Endothelial cell of hepatic sinusoid (primary cell): ENCODE measurements around the gene ACTL10.
"Not testable (repeated sequence)": the region's sequence is repeated elsewhere in the genome, so short reads cannot be mapped to it uniquely, and the experiment has no call there.

Experiments
- in situ Hi-C: cut with HindIII; loops from 2 replicates; pipeline ENCODE4 v1.10.0; 2017; ENCODE audit warnings: low sequenced_read_pairs

The ACTL10 gene

GRCh38 chr20:33666293-33667244 is at the start of gene ACTL10:
ACTL10 (plus strand) TSS chr20:33666943; CDS start chr20:33667498, 555 bp downstream.
- in situ Hi-C loops, result no loop called here

DNA sequence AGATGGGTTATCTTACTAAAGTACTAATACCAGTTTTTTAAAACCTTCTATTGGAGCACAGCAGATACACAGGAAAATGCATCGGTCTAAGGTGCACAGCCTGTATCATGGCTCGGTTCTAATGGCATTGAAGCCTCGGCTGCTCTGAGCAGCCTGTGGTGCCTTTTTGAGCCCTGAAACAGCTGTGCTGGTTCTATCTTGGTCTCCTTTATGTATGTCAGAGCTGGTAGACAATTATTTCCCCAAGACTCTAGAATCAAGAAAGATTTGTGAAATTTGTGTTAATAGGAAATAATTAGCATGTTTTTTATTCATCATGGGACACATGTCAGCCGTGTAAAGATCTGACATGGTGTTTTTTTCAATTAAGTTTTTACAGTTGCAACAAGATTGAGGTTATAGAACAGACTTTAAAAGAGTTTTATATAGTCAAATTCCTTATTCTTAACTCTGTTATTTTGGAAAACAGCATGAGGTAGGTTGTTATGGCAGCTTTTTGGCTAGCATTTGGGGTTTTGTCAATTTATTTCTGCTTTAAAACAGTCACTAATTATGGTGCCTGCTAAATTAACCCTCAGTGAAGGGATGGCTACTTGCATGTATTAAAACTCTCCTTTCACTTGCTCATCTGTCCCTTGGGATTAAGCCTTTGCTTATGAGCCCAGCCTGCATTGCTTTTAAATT is 44.9 kb upstream of the ACTL10 start:
- in situ Hi-C loops, result no loop called here

DNA sequence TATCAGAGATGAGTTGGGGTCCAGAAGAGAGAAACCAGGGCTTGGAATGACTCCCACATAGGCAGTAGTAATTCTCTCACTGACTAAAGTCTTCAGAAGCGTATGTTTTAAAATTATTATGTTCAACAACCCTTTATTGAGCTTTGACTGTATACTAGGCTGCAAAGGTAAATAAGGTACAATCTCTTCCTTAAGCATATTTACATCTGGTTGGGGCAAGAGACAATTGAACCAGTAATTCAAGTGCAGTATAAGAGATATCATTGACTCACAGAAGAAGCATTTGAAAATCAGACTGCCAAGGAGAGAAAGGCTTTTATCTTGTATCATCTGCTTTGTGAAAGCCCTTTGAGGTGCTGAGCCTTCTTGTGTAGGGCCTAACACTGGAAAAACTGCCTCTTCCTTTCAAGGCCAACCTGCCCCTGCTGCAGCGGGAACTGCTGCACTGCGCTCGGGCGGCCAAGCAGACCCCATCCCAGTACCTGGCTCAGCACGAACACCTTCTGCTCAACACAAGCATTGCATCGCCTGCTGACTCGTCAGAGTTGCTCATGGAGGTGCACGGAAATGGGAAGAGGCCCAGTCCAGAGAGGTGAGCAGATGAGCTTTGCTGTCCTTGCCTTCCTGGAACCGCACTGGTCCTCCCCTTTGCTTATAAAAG is 43.9 kb upstream of the ACTL10 start:
- in situ Hi-C loops, result no loop called here

DNA sequence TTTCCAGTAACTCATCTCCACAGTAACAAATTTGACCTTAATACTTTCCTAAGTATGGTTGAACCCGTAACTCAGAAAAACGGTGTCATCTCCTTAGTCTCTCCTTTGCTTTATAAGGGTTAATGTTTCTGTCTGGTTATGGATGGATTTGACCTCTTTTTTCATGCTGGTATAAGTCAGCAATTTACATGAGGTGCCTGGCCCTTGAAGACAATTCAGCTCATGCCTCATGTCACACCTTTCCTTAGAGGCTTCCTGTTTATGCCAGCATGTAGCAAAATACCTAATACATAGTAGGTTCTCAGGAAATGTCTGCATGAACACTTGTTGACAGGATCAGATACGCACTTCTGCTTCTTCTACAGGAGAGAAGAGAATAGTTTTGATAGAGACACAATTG is 42.3 kb upstream of the ACTL10 start:
- in situ Hi-C loops, result no loop called here

- in situ Hi-C loops, result no loop called here
Observed at GRCh38 chr20:33626190-33626589, 40.6 kb upstream of the ACTL10 start.

GRCh38 chr20:33627577-33628216 is 39.0 kb upstream of the ACTL10 start:
- in situ Hi-C loops, result no loop called here

DNA sequence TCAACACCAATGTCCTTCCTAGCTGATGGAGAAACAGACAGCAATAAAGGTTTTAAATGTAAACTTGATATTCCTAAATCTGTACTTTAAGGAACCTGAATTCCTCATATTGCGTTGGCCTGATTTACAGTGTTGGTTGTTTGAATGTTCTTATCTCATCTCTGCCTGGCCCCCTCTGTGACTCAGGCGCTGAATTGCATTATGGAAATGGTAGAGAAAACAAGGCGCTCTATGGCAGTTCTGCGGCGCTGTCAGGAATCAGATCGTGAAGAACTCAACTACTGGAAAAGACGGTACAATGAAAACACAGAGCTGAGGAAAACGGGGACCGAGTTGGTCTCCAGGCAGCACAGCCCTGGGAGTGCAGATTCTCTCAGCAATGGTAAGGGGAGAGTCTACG is 37.2 kb upstream of the ACTL10 start:
- in situ Hi-C loops, result no loop called here

GRCh38 chr20:33629979-33630378 is 36.8 kb upstream of the ACTL10 start:
- in situ Hi-C loops, result no loop called here

DNA sequence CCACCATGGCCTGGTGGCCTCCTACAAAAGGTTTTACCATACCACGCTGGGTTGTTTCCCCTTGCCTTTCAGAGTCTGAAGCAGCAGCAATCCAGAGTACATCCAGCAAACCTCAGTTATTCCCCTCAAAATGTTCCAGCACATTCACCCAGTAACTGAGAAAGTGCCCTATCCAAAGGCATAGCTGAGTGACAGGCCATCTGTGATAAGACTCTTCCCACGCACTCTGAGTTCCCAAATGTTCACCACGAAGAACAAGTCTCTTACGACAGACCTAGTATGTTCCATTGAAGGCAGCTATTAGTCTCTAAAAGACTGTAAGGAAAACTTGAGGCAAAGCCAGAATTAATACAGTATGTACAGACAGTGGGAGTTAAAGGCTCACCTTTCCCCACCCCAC is 36.2 kb upstream of the ACTL10 start:
- in situ Hi-C loops, result no loop called here

- in situ Hi-C loops, result not testable (repeated sequence)
Observed at GRCh38 chr20:33631910-33632309, 34.8 kb upstream of the ACTL10 start.

- in situ Hi-C loops, result no loop called here
Observed at GRCh38 chr20:33635341-33635740, 31.4 kb upstream of the ACTL10 start.

DNA sequence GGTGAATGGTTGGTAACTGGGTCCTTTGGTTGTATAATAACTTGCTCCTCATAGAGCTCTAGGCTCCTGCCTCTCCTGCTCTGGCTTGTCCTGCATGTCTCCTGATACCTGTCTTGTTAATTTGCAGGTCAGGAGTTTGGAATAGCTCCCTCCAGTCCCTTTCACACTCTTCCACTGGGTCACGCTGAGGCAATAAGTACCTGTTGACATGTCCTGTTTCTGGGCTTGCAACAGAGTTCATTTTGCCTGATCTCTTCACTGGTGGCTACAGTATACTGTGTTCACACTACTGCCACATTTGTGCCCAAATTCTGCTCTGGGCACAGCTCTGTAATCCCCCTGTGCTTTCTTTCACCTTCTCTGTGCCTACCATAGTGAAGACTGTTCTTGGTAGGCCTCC is 30.0 kb upstream of the ACTL10 start:
- in situ Hi-C loops, result no loop called here

DNA sequence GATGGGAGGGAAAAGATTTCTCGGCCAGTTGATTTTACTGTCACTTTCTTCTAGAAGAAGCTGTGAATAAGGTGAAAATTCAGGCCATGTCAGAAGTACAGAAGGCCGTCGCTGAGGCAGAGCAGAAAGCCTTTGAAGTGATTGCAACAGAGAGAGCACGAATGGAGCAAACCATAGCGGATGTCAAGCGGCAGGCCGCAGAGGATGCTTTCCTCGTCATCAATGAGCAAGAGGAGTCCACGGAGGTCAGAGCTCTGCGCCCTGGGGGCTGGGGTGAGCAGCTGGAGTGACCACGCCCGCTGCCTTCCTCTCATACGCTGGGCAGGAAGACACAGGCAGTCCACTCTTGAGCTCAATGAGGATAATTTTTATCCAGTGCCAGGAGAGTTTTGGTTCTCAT is 26.5 kb upstream of the ACTL10 start:
- in situ Hi-C loops, result no loop called here

DNA sequence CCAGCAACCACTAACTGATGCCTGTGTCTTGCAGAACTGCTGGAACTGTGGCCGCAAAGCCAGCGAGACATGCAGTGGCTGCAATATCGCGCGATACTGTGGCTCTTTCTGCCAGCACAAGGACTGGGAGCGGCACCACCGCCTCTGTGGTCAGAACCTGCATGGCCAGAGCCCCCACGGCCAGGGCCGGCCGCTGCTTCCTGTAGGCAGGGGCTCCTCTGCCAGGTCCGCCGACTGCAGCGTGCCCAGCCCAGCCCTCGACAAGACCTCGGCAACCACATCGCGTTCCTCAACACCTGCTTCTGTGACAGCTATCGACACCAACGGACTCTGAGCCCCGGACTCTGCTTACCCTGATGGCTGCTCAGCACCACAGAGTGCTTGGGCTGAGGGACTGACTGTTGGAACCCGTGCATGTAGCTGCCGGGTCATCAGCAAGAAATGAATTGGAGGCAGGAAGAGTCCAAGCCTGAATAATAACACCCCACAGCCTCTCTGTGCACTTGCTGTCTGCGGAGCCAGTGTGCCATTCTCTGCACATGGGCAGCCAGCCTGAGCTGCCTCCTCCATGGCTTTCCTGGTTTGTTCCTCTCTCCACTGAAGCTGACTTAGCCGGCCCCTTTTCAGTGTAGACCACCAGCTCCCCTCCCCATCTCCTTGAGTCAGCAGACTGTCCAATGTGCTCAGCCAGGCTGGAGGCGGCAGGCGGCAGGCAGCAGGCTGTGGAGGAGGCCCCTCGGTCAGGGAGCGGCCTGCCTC is 22.3 kb upstream of the ACTL10 start:
- in situ Hi-C loops, result no loop called here

- in situ Hi-C loops, result no loop called here
Observed at GRCh38 chr20:33645072-33645358, 21.7 kb upstream of the ACTL10 start.

DNA sequence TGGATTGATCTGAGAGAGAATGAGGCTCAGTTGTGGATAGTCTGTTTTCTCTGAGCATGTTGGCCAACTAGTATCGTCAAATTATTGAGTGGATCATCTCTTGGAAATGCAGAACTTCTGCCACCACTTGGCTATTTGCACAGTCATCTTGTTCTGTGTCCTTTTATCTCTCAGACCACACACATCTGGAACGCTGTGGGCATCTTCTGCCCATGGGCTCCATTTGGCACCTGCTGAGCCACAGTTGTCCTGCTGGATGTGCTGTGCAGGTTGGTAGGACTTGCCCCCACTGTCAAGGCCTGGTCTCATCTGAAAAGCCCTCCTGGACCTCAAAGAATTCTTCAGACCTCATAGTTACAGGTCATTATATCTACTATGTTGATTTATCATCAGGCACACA is 21.3 kb upstream of the ACTL10 start:
- in situ Hi-C loops, result no loop called here

DNA sequence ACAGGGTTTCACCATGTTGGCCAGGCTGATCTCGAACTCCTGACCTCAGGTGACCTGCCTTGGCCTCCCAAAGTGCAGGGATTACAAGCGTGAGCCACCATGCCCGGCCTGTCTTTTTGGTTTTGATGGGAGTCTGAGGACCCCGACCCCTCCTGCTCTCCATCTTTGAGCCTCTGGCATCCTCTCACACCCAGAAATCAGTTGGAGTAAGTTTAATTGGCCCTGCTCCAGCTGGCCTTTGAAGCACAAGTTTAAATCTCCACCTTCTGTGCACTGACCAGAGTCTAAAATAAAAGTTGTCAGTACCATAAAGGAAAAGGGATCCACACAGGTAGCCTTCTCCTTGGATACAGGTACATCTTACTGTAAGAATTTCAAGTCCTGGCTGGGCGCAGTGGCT is 20.6 kb upstream of the ACTL10 start:
- in situ Hi-C loops, result no loop called here

DNA sequence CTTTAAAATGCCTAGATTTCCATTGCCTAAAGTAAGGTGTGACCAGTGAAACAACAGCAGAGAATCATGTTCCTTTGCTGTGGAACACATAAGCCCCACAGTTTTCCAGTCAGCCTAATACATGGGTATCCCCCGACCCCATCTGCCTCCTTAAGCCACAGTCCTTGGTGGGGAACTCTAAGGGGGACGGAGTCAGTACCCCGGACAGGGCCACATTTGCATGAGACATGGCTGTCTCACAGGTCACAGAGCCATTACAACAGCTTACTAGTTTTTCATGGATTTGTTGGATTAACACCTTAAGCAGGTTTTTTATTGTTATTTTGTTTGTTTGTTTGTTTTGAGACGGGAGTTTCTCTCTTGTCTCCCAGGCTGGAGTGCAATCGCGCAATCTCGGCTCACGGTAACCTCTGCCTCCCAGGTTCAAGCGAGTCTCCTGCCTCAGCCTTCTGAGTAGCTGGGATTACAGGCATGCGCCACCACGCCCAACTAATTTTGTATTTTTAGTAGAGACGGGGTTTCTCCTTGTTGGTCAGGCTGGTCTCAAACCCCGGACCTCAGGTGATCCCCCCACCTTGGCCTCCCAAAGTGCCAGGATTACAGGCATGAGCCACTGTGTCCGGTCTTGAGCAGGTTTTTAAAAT is 19.7 kb upstream of the ACTL10 start:
- in situ Hi-C loops, result not testable (repeated sequence)

- in situ Hi-C loops, result no loop called here
Observed at GRCh38 chr20:33647603-33648395, 18.9 kb upstream of the ACTL10 start.
